Astrocyte (in vitro differentiated cells and primary cell): ENCODE results near the gene ELK4.

Experiments used
- CTCF ChIP-seq: IDR thresholded peaks from 2 replicates; pipeline ENCODE4 v1.5.1; 2011; ENCODE audit warnings: low read depth, mild to moderate bottlenecking, inconsistent platforms, low read length, moderate library complexity; ENCODE audit not compliant: insufficient read depth
- EZH2 ChIP-seq: IDR thresholded peaks from 2 replicates; pipeline ENCODE4 v1.6.1; 2012; ENCODE audit warnings: mild to moderate bottlenecking, low read length, inconsistent platforms; ENCODE audit not compliant: insufficient read depth

GRCh38 chr1:205597691-205598314 is 34.0 kb downstream of the ELK4 start:
- no peak for TF ChIP-seq CTCF
- no peak for TF ChIP-seq EZH2
